ENCODE measurements around the gene ANGPTL8. TPM values are rescaled to one million over a fixed set of nuclear protein-coding genes. Genes with fewer than 3 reads are reported as not detected.

ANGPTL8 gene
- polyA plus RNA-seq, 2 of the 4 experiments (the other 2 are of a cell fraction), result 0.12 TPM; not detected in 1

DNA sequence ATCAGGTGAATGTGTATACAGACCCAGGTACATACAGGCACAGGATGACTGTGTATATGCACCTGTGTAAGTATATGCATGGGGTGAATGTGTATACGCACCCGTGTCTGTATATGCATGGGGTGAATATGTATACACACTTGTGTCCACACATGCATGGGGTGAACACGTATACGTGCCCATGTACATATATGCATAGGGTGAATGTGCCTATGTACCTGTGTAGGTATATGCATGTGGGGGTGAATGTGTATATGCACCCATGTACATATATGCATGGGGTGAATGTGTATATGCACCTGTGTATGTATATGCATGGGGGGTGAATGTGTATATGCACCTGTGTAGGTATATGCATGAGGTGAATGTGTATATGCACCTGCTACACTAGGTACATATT is 6.9 kb upstream of the ANGPTL8 start:
- H3K27ac ChIP-seq, result no peak overlapping the region
- 95% methylated on average over 4 of the region's 4 CpGs for WGBS (ENCODE audit: missing lambda C conversion rate)
- H3K4me2 ChIP-seq, result no peak overlapping the region
- CTCF ChIA-PET, result interaction anchor here (3.4 kb wide), 1 partner anchor 10 kb away, joined by 12 read pairs; no protein-coding TSS in a partner anchor
- ATAC-seq (no peak), DNase-seq (ENCODE audit: low read depth in 1 of 2, low spot score in 1 of 2) (no peak), FAIRE-seq (no peak)
- no peaks in the 10 kb centered on the region for H3K4me1 ChIP-seq
- H3K4me3 ChIP-seq, result no peak overlapping the region
- no peaks in the 10 kb centered on the region for H3K9me3 ChIP-seq
- POLR2A ChIA-PET, result no interaction called here
- TF ChIP-seq TFCP2L1 (CRISPR knock-in tag; IDR thresholded peaks at IDR 0.05), result no peak
- TF ChIP-seq RFX5 (IDR thresholded peaks at IDR 0.05), result no peak

DNA sequence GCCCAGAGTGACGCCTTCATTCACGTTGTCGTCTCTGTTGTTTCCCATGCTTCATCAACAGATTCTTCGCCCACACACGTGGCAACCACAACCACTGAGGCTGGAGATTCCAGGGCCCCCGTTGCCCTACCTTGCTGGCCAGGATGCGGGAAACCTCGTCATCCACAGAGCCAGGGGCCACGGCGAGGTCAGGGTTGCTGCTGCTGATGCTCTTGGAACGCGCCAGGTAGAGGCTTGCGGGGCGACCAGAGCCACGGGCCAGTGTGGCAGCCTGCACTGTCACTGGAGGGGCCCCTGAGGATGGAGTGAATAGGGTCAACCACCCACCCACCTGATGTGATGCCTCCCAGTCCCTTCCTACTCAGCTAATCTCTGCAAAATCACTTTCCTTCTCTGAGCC is 6.3 kb upstream of the ANGPTL8 start:
- no peak overlapping the region for H3K4me2 ChIP-seq
- H3K4me3 ChIP-seq, result no peak overlapping the region
- DNase-seq (ENCODE audit: low read depth in 1 of 2, low spot score in 1 of 2) (no peak), ATAC-seq (no peak), FAIRE-seq (no peak)
- H3K27ac ChIP-seq, result no peak overlapping the region
- no peaks in the 10 kb centered on the region for H3K9me3 ChIP-seq
- ChIA-PET CTCF (interaction anchor here (3.4 kb wide), 1 partner anchor 10 kb away, joined by 12 read pairs; no protein-coding TSS in a partner anchor), POLR2A (no interaction called here)
- WGBS (ENCODE audit: missing lambda C conversion rate), result 94% methylated on average over 15 of the region's 15 CpGs
- no peaks in the 10 kb centered on the region for H3K4me1 ChIP-seq
- TF ChIP-seq ESRRA (IDR thresholded peaks at IDR 0.05; ENCODE audit: borderline replicate concordance, low read length), result no peak
- TF ChIP-seq MYC (IDR thresholded peaks at IDR 0.05; ENCODE audit: borderline replicate concordance, low read length), result no peak

DNA sequence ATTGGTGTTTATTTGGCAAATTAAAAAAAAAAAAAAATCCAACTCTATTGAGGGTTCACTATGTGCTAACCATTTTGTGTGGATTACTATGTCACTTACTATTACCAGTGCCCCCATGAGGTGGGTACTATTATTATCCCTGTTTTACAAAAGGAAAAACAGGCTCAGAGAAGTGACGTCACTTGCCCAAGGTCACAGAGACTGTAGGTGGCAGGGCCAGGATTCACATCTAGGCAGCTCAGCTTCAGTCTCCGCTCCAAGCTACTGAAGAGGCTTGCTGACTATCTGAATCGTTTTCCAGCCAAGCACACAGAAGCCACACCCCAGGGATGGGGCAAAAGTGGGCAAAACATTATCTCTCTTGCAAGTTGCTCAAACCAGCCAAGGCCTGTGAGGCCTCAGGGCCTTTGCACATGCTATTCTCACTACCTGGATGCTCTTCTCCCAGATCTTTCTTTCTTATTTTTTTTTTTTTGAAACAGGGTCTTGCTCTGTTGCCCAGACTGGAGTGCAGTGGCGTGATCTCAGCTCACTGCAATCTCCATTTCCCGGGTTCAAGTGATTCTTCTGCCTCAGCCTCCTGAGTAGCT is 4.8 kb upstream of the ANGPTL8 start:
- ATAC-seq, result no peak
- WGBS (ENCODE audit: missing lambda C conversion rate), result 74% methylated on average over 5 of the region's 5 CpGs
- POLR2A ChIA-PET, result no interaction called here

DNA sequence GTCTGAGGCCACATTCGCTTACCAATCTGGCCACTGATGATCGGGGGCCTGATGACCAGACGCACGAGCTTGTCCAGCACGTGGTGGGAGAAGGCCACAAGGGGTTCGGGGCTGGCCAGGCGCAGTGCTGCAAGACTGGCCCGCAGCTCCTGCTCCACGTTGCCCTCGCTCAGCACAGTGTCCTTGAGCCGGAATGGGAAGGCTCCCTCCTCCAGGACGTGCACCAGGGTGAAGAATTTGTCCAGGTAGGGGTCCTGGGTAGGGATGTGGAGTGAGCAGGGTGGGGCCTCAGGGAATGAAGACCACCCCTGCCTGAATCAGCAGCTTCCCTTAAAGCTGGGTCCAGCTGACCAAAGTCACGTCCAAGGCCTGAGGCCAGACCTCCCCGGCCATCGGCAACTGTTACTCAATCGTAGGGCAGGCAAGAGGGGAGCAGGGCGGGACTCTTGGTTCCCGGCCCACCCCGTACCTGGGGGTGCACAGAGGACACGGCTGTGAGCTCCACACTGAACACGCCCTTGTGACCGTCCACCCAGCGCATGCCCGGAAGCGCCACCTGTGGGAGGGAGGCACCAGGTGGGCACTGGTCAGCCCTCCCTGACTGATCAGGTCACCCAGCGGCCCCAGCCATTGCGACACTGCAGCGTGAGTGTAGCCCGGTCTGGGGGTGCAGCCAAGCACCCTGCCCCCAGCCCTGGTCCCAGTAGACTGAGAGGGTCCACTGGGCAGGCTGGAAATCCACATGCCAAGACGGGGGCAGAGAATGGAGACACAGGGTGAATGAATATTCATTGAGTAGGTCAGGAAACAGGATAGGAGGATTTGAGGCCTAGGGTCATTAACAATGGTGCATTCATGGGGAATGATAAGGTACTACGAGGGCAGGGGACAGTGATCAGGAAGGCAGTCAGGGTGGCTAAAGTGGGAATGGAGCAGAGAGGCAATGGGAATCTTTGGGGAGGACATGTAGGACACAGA is 2.8 kb upstream of the ANGPTL8 start:
- Histone ChIP-seq H3K4me1 (no peaks in the 10 kb centered on the region), H3K4me2 (no peak overlapping the region), H3K4me3 (no peak overlapping the region), H3K9me3 (no peaks in the 10 kb centered on the region), H3K27ac (no peak overlapping the region)
- DNase-seq (ENCODE audit: low read depth in 1 of 2, low spot score in 1 of 2), result no peak
- no peak for FAIRE-seq
- ATAC-seq, result no peak
- ChIA-PET CTCF (interaction anchor here (0.7 to 1.9 kb wide), 2 partner anchors 246 to 260 kb away, joined by 5 to 7 read pairs; no protein-coding TSS in a partner anchor), POLR2A (no interaction called here)
- no peak for TF ChIP-seq ZSCAN20 (CRISPR knock-in tag; IDR thresholded peaks at IDR 0.05)
- TF ChIP-seq, protein P1, sequence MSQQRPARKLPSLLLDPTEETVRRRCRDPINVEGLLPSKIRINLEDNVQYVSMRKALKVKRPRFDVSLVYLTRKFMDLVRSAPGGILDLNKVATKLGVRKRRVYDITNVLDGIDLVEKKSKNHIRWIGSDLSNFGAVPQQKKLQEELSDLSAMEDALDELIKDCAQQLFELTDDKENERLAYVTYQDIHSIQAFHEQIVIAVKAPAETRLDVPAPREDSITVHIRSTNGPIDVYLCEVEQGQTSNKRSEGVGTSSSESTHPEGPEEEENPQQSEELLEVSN (IDR thresholded peaks at IDR 0.05; ENCODE audit: borderline replicate concordance, low read depth), result no peak
- TF ChIP-seq, protein P2, sequence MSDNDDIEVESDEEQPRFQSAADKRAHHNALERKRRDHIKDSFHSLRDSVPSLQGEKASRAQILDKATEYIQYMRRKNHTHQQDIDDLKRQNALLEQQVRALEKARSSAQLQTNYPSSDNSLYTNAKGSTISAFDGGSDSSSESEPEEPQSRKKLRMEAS (IDR thresholded peaks at IDR 0.05), result no peak
- no peak for TF ChIP-seq RAD21 (conservative IDR thresholded peaks at IDR 0.05 in 1 of 2, IDR thresholded peaks at IDR 0.05 in 1 of 2)
- no peak for TF ChIP-seq CBX2 (IDR thresholded peaks at IDR 0.05; ENCODE audit: borderline replicate concordance, low read depth)
- TF ChIP-seq CEBPB (IDR thresholded peaks at IDR 0.05), result no peak
- TF ChIP-seq JUNB (IDR thresholded peaks at IDR 0.05), result no peak
- no peak for TF ChIP-seq RARB (CRISPR knock-in tag; IDR thresholded peaks at IDR 0.05)
- TF ChIP-seq MAFK (IDR thresholded peaks at IDR 0.05; ENCODE audit: partially characterized antibody), result no peak
- WGBS (ENCODE audit: missing lambda C conversion rate), result 87% methylated on average over 27 of the region's 31 CpGs

More for the DNA sequence above, 4.8 kb upstream of the ANGPTL8 start:
- no peak overlapping the region for H3K27ac ChIP-seq
- no peaks in the 10 kb centered on the region for H3K4me1 ChIP-seq
- DNase-seq (ENCODE audit: low read depth in 1 of 2, low spot score in 1 of 2) (no peak), FAIRE-seq (no peak)
- no peaks in the 10 kb centered on the region for H3K9me3 ChIP-seq
- CTCF ChIA-PET, result interaction anchor here (1.1 kb wide), 1 partner anchor 9 kb away, joined by 4 read pairs; no protein-coding TSS in a partner anchor
- H3K4me2 ChIP-seq, result no peak overlapping the region
- no peak overlapping the region for H3K4me3 ChIP-seq
- no peak for TF ChIP-seq ZC3H11A (IDR thresholded peaks at IDR 0.05)
- no peak for TF ChIP-seq KDM1A (IDR thresholded peaks at IDR 0.05; ENCODE audit: low read depth)
- TF ChIP-seq, protein P3, sequence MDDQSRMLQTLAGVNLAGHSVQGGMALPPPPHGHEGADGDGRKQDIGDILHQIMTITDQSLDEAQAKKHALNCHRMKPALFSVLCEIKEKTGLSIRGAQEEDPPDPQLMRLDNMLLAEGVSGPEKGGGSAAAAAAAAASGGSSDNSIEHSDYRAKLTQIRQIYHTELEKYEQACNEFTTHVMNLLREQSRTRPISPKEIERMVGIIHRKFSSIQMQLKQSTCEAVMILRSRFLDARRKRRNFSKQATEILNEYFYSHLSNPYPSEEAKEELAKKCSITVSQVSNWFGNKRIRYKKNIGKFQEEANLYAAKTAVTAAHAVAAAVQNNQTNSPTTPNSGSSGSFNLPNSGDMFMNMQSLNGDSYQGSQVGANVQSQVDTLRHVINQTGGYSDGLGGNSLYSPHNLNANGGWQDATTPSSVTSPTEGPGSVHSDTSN (IDR thresholded peaks at IDR 0.05), result no peak
- no peak for TF ChIP-seq RCOR1 (IDR thresholded peaks at IDR 0.05; ENCODE audit: low read depth, low read length)
- no peak for TF ChIP-seq CHD4 (IDR thresholded peaks at IDR 0.05; ENCODE audit: borderline replicate concordance)
- no peak for TF ChIP-seq RFX5 (IDR thresholded peaks at IDR 0.05)
- no peak for TF ChIP-seq GATA3 (IDR thresholded peaks at IDR 0.05; ENCODE audit: borderline replicate concordance)

Data from A549 (cell line).